ENCODE data around the gene TMPRSS13. TPM values are rescaled to one million over a fixed set of nuclear protein-coding genes. Genes with fewer than 3 reads are reported as not detected.

TMPRSS13 gene
- total RNA-seq, 1 experiment from 2014 or later, result 21.7 TPM

GRCh38 chr11:117961896-117962295, 32.7 kb upstream of the TMPRSS13 start:
- Histone ChIP-seq H3K4me1 (replicated peaks; ENCODE audit: insufficient read depth) (no peaks in the 10 kb centered on the region), H3K9me3 (ENCODE audit: insufficient read depth, low read depth) (no peaks in the 10 kb centered on the region), H3K36me3 (ENCODE audit: low read depth) (no peaks in the 10 kb centered on the region), H3K4me2 (no peak overlapping the region), H3K4me3 (no peak overlapping the region), H3K27ac (no peak overlapping the region), H3F3A (ENCODE audit: insufficient read depth, low read depth) (no peaks in the 10 kb centered on the region), H3K27me3 (ENCODE audit: insufficient read depth, low read depth) (peaks cover 23% of the 10 kb centered on the region), H2AFZ (no peak overlapping the region), H3K79me2 (ENCODE audit: low read depth) (no peaks in the 10 kb centered on the region), H3K9me2 (ENCODE audit: insufficient read depth) (no peaks in the 10 kb centered on the region), H4K20me1 (ENCODE audit: insufficient read depth) (no peaks in the 10 kb centered on the region)
- TF ChIP-seq CTCF (conservative IDR thresholded peaks at IDR 0.05) (no peak), EZH2 (IDR thresholded peaks at IDR 0.05; ENCODE audit: low read depth) (no peak)
- CTCF ChIA-PET, result no interaction called here
- POLR2A ChIA-PET (ENCODE audit: unreplicated experiment), result no interaction called here
- intact Hi-C loops (cut with micrococcal nuclease; ENCODE audit: unreplicated experiment), result no loop called here
- BruUV-seq (replicated peaks), result no TSS peak
- DNase-seq, result no peak

- DNase-seq, result no peak
- Histone ChIP-seq H3K27me3 (ENCODE audit: insufficient read depth, low read depth) (peaks cover 27% of the 10 kb centered on the region), H3K79me2 (ENCODE audit: low read depth) (no peaks in the 10 kb centered on the region), H3K27ac (no peak overlapping the region), H3K36me3 (ENCODE audit: low read depth) (no peaks in the 10 kb centered on the region), H3K4me3 (no peak overlapping the region), H2AFZ (no peak overlapping the region), H3K9me3 (ENCODE audit: insufficient read depth, low read depth) (no peaks in the 10 kb centered on the region), H3K4me2 (no peak overlapping the region), H3K9me2 (ENCODE audit: insufficient read depth) (no peaks in the 10 kb centered on the region; the same call in 1 of the 2 replicates), H3K4me1 (replicated peaks; ENCODE audit: insufficient read depth) (no peaks in the 10 kb centered on the region), H3F3A (ENCODE audit: insufficient read depth, low read depth) (no peaks in the 10 kb centered on the region), H4K20me1 (ENCODE audit: insufficient read depth) (no peaks in the 10 kb centered on the region)
- intact Hi-C loops (cut with micrococcal nuclease; ENCODE audit: unreplicated experiment), result no loop called here
- CTCF ChIA-PET, result no interaction called here
- TF ChIP-seq EZH2 (IDR thresholded peaks at IDR 0.05; ENCODE audit: low read depth) (no peak), CTCF (conservative IDR thresholded peaks at IDR 0.05) (no peak)
- POLR2A ChIA-PET (ENCODE audit: unreplicated experiment), result no interaction called here
- BruUV-seq (replicated peaks), result no TSS peak
Measured at GRCh38 chr11:117960406-117960805, 31.2 kb upstream of the TMPRSS13 start.

GRCh38 chr11:117959438-117960149, 30.4 kb upstream of the TMPRSS13 start:
- no peak for DNase-seq
- Histone ChIP-seq H3K4me1 (replicated peaks; ENCODE audit: insufficient read depth) (no peaks in the 10 kb centered on the region), H4K20me1 (ENCODE audit: insufficient read depth) (no peaks in the 10 kb centered on the region), H3K9me3 (ENCODE audit: insufficient read depth, low read depth) (no peaks in the 10 kb centered on the region), H3K4me3 (no peak overlapping the region), H3F3A (ENCODE audit: insufficient read depth, low read depth) (no peaks in the 10 kb centered on the region), H3K4me2 (no peak overlapping the region), H3K27me3 (ENCODE audit: insufficient read depth, low read depth) (peaks cover 33% of the 10 kb centered on the region), H2AFZ (no peak overlapping the region), H3K9me2 (ENCODE audit: insufficient read depth) (no peaks in the 10 kb centered on the region; the same call in 1 of the 2 replicates), H3K79me2 (ENCODE audit: low read depth) (no peaks in the 10 kb centered on the region), H3K36me3 (ENCODE audit: low read depth) (no peaks in the 10 kb centered on the region), H3K27ac (no peak overlapping the region)
- POLR2A ChIA-PET (ENCODE audit: unreplicated experiment), result no interaction called here
- CTCF ChIA-PET, result no interaction called here
- TF ChIP-seq EZH2 (IDR thresholded peaks at IDR 0.05; ENCODE audit: low read depth), result no peak
- no peak for TF ChIP-seq CTCF (conservative IDR thresholded peaks at IDR 0.05)
- no TSS peak for BruUV-seq (replicated peaks)
- intact Hi-C loops (cut with micrococcal nuclease; ENCODE audit: unreplicated experiment), result no loop called here
